Rectal smooth muscle tissue (tissue), 1 donor: ENCODE data around the gene ZNF837.
A peak's percentile ranks its signal among the peaks of the same experiment; 100 is the strongest.

Experiments
- H3K27ac ChIP-seq: one replicate; pipeline ENCODE4 v1.7.0; 2013; ENCODE audit warnings: low read depth, low read length, inconsistent platforms
- H3K27me3 ChIP-seq: one replicate; pipeline ENCODE4 v1.7.0; 2013; ENCODE audit warnings: low read length; ENCODE audit not compliant: control insufficient read depth, insufficient read depth
- H3K36me3 ChIP-seq: one replicate; pipeline ENCODE4 v1.7.0; 2013; ENCODE audit warnings: low read length; ENCODE audit not compliant: control insufficient read depth, insufficient read depth
- H3K4me1 ChIP-seq: one replicate; pipeline ENCODE4 v1.7.0; 2013; ENCODE audit warnings: low read length; ENCODE audit not compliant: control insufficient read depth, insufficient read depth
- H3K4me3 ChIP-seq: one replicate; pipeline ENCODE4 v1.7.0; 2013; ENCODE audit warnings: low read length
- H3K9ac ChIP-seq: one replicate; pipeline ENCODE4 v1.7.0; 2013; ENCODE audit warnings: low read length

Gene ZNF837

GRCh38 chr19:58393725-58394033, 12.8 kb upstream of the ZNF837 start:
- no peak overlapping the region for H3K9ac ChIP-seq
- H3K27ac ChIP-seq: no peak overlapping the region
- no peak overlapping the region for H3K4me3 ChIP-seq
- H3K36me3 ChIP-seq: peaks cover 21% of the 10 kb centered on the region
- peaks cover 20% of the 10 kb centered on the region for H3K27me3 ChIP-seq
- H3K4me1 ChIP-seq: no peaks in the 10 kb centered on the region

- Histone ChIP-seq H3K9ac (no peak overlapping the region), H3K36me3 (peaks cover 24% of the 10 kb centered on the region), H3K4me1 (no peaks in the 10 kb centered on the region), H3K27ac (no peak overlapping the region), H3K27me3 (peaks cover 20% of the 10 kb centered on the region), H3K4me3 (no peak overlapping the region)
Observed at GRCh38 chr19:58392945-58393724, 12.3 kb upstream of the ZNF837 start.

GRCh38 chr19:58388175-58388526, 7.3 kb upstream of the ZNF837 start:
- H3K36me3 ChIP-seq: peaks cover 12% of the 10 kb centered on the region
- H3K27ac ChIP-seq: no peak overlapping the region
- peak overlapping the region; percentile 83 for H3K9ac ChIP-seq
- peaks cover 17% of the 10 kb centered on the region for H3K4me1 ChIP-seq
- no peaks in the 10 kb centered on the region for H3K27me3 ChIP-seq
- peak overlapping the region; percentile 98 for H3K4me3 ChIP-seq

- no peaks in the 10 kb centered on the region for H3K27me3 ChIP-seq
- H3K36me3 ChIP-seq: peaks cover 6% of the 10 kb centered on the region
- peak overlapping the region; percentile 83 for H3K9ac ChIP-seq
- H3K27ac ChIP-seq: peak overlapping the region; percentile 99
- H3K4me1 ChIP-seq: peaks cover 17% of the 10 kb centered on the region
- H3K4me3 ChIP-seq: peak overlapping the region; percentile 98
Observed at GRCh38 chr19:58387338-58388174, 6.7 kb upstream of the ZNF837 start.

- Histone ChIP-seq H3K4me1 (peaks cover 17% of the 10 kb centered on the region), H3K36me3 (peaks cover 5% of the 10 kb centered on the region), H3K4me3 (peak within 1 kb of the TSS; percentile 98), H3K27ac (peak within 1 kb of the TSS; percentile 99), H3K27me3 (no peaks in the 10 kb centered on the region), H3K9ac (peak within 1 kb of the TSS; percentile 97)
Observed at GRCh38 chr19:58386576-58387337, 5.9 kb upstream of the ZNF837 start, which contains the start of gene RPS5. RPS5 (plus strand) TSS chr19:58387269; CDS start chr19:58388138, 869 bp downstream.

GRCh38 chr19:58385891-58386575, 5.2 kb upstream of the ZNF837 start:
- Histone ChIP-seq H3K27ac (peak overlapping the region; percentile 99), H3K9ac (peak overlapping the region; percentile 97), H3K27me3 (no peaks in the 10 kb centered on the region), H3K4me3 (peak overlapping the region; percentile 98), H3K4me1 (peaks cover 17% of the 10 kb centered on the region), H3K36me3 (peaks cover 5% of the 10 kb centered on the region)

GRCh38 chr19:58385313-58385890, 4.6 kb upstream of the ZNF837 start:
- H3K4me3 ChIP-seq: peak overlapping the region; percentile 98
- H3K27ac ChIP-seq: peak overlapping the region; percentile 99
- H3K36me3 ChIP-seq: peaks cover 5% of the 10 kb centered on the region
- no peaks in the 10 kb centered on the region for H3K27me3 ChIP-seq
- H3K4me1 ChIP-seq: peaks cover 17% of the 10 kb centered on the region
- peak overlapping the region; percentile 97 for H3K9ac ChIP-seq

GRCh38 chr19:58382997-58383603, 2.3 kb upstream of the ZNF837 start:
- Histone ChIP-seq H3K9ac (no peak overlapping the region), H3K4me3 (no peak overlapping the region), H3K27me3 (no peaks in the 10 kb centered on the region), H3K36me3 (no peaks in the 10 kb centered on the region), H3K4me1 (peaks cover 23% of the 10 kb centered on the region), H3K27ac (no peak overlapping the region)

- Histone ChIP-seq H3K36me3 (no peaks in the 10 kb centered on the region), H3K4me3 (peak overlapping the region; percentile 85)
Observed at GRCh38 chr19:58381460-58382212, 806 bp upstream of the ZNF837 start.

GRCh38 chr19:58380037-58380661, 681 bp downstream of the ZNF837 start:
- peak overlapping the region; percentile 87 for H3K27ac ChIP-seq
- H3K27me3 ChIP-seq: no peaks in the 10 kb centered on the region
- peak overlapping the region; percentile 85 for H3K4me3 ChIP-seq
- no peaks in the 10 kb centered on the region for H3K36me3 ChIP-seq
- H3K4me1 ChIP-seq: peaks cover 6% of the 10 kb centered on the region
- peak overlapping the region; percentile 59 for H3K9ac ChIP-seq

More at GRCh38 chr19:58381460-58382212, 806 bp upstream of the ZNF837 start:
- Histone ChIP-seq H3K9ac (no peak overlapping the region), H3K27ac (peak overlapping the region; percentile 87), H3K4me1 (peaks cover 16% of the 10 kb centered on the region), H3K27me3 (no peaks in the 10 kb centered on the region)
